A549 (cell line): Measurements from ENCODE around the gene SEPTIN12. TPM values are rescaled to one million over a fixed set of nuclear protein-coding genes. Genes with fewer than 3 reads are reported as not detected.

Source experiments
- ATAC-seq, 2 experiments: fragments of 200-7000 bp in 1 of 2; fragments of >200 bp in 1 of 2; cut with Nextera tagmentation in 1 of 2; cut with Tn5 transposase in 1 of 2; 3 replicates each; pipeline versions ENCODE4 v1.8.0 to v1.9.1; 2018 to 2020; ENCODE audit warnings: mild to moderate bottlenecking in 1 of 2, moderate library complexity in 1 of 2
- CTCF ChIA-PET: fragments of 300-600 bp; sonication (Branson Sonifier 250); formaldehyde crosslinking; extraction: SDS; loops from one replicate; lab custom pipeline; 2021; ENCODE audit warnings: antibody characterized with exemption, inconsistent platforms; lab: Yijun Ruan, JAX
- POLR2A ChIA-PET: fragments of 350-600 bp; formaldehyde crosslinking; extraction: SDS; loops from one replicate; lab custom pipeline; 2021; ENCODE audit warnings: antibody characterized with exemption, inconsistent platforms; lab: Yijun Ruan, JAX
- DNase-seq, 2 experiments: peaks; one replicate each; pipeline versions ENCODE4 v3.0.0 to v3.0.0-alpha.2; 2011 to 2016; ENCODE audit warnings: low read depth in 1 of 2, low spot score in 1 of 2
- FAIRE-seq: peaks from 2 replicates; lab custom pipeline; 2011; peaks lifted over from hg19 to GRCh38; lab: Jason Lieb, UNC
- H3K27ac ChIP-seq, 2 experiments: fragments of >200 bp; sonication (Bioruptor Twin); formaldehyde crosslinking; 3 replicates each; pipeline ENCODE4 v1.5.1; 2016 to 2017
- H3K4me1 ChIP-seq: fragments of >200 bp; sonication (Bioruptor Twin); formaldehyde crosslinking; 3 replicates; pipeline ENCODE4 v1.6.1; 2016
- H3K4me2 ChIP-seq: fragments of >200 bp; sonication (Bioruptor Twin); formaldehyde crosslinking; 3 replicates; pipeline ENCODE4 v1.6.1; 2016
- H3K4me3 ChIP-seq: fragments of >200 bp; sonication (Bioruptor Twin); formaldehyde crosslinking; 3 replicates; pipeline ENCODE4 v1.5.1; 2016
- H3K9me3 ChIP-seq: fragments of >200 bp; sonication (Bioruptor Twin); formaldehyde crosslinking; 3 replicates; pipeline ENCODE4 v1.6.1; 2016
- EHMT2 ChIP-seq: fragments of 200-600 bp; sonication (generic); IDR thresholded peaks from 2 replicates; pipeline ENCODE4 v1.6.1; 2016; ENCODE audit warnings: antibody characterized with exemption, low read depth, mild to moderate bottlenecking, moderate library complexity
- ESRRA ChIP-seq: fragments of 150-350 bp; IDR thresholded peaks from 2 replicates; pipeline ENCODE4 v1.6.1; 2014; ENCODE audit warnings: mild to moderate bottlenecking, low read length, borderline replicate concordance
- FOSL2 ChIP-seq, 2 experiments: fragments of 450-650 bp in 1 of 2; fragments of >200 bp in 1 of 2; sonication (Bioruptor Twin) in 1 of 2; formaldehyde crosslinking; IDR thresholded peaks; 2 replicates each; pipeline versions ENCODE4 v1.5.0 to v1.6.1; 2016 to 2020; ENCODE audit warnings: mild to moderate bottlenecking in 1 of 2, moderate library complexity in 1 of 2
- FOXS1 ChIP-seq: fragments of 250-450 bp; sonication (Bioruptor Pico); IDR thresholded peaks from 2 replicates; pipeline ENCODE4 v1.5.0; 2020; ENCODE audit warnings: mild to moderate bottlenecking, moderate library complexity
- GATA3 ChIP-seq: IDR thresholded peaks from 2 replicates; pipeline ENCODE4 v1.6.1; 2012; ENCODE audit warnings: borderline replicate concordance
- KDM1A ChIP-seq: fragments of 200-600 bp; sonication (generic); IDR thresholded peaks from 2 replicates; pipeline ENCODE4 v1.6.1; 2016; ENCODE audit warnings: low read depth, mild to moderate bottlenecking
- MAZ ChIP-seq: fragments of 150-350 bp; IDR thresholded peaks from 2 replicates; pipeline ENCODE4 v1.6.1; 2014; ENCODE audit warnings: antibody characterized with exemption, low read depth, low read length, borderline replicate concordance
- PHF8 ChIP-seq: fragments of 200-600 bp; sonication (generic); IDR thresholded peaks from 2 replicates; pipeline ENCODE4 v1.6.1; 2016; ENCODE audit warnings: low read depth, mild to moderate bottlenecking, antibody characterized with exemption, moderate library complexity, borderline replicate concordance
- POLR2A ChIP-seq: IDR thresholded peaks from 2 replicates; pipeline ENCODE4 v1.6.1; 2012; ENCODE audit warnings: mild to moderate bottlenecking, low read length
- RARB ChIP-seq: fragments of 250-450 bp; sonication (Bioruptor Pico); IDR thresholded peaks from 2 replicates; pipeline ENCODE4 v1.8.0; 2021; ENCODE audit warnings: mild to moderate bottlenecking, moderate library complexity
- RCOR1 ChIP-seq: fragments of 150-350 bp; IDR thresholded peaks from 2 replicates; pipeline ENCODE4 v1.6.1; 2014; ENCODE audit warnings: antibody characterized with exemption, low read length, low read depth
- ZFP36 ChIP-seq: fragments of 450-650 bp; IDR thresholded peaks from 2 replicates; pipeline ENCODE4 v1.6.1; 2014; ENCODE audit warnings: borderline replicate concordance; ENCODE audit not compliant: partially characterized antibody
- WGBS: methylation state at CpG from one replicate; pipeline ENCODE4 v1.1.6; 2017; ENCODE audit errors: missing lambda C conversion rate; 5-methylcytosine and 5-hydroxymethylcytosine counted together
- polyA plus RNA-seq, 4 experiments: library from polyadenylated mRNA; depleted of rRNA in 3 of 4; stranded (reverse); fragments of >200 nt; fragmentation: RNase III in 1 of 4; extraction: RNeasy Plus Mini Kit Qiagen cat#74134 plus additional on column Dnase treatment in 1 of 4; gene quantifications; 2 replicates in 3 of 4; 3 replicates in 1 of 4; pipeline ENCODE4 v1.2.3, GENCODE V29; 2011 to 2017
- TF ChIP-seq, protein P1 (sequence below): fragments of 250-450 bp; sonication (Bioruptor Pico); IDR thresholded peaks from 2 replicates; pipeline ENCODE4 v1.5.0; 2020; ENCODE audit warnings: low read depth, mild to moderate bottlenecking, moderate library complexity
- TF ChIP-seq, protein P2 (sequence below): fragments of 150-350 bp; IDR thresholded peaks from 2 replicates; pipeline ENCODE4 v1.6.1; 2014; ENCODE audit warnings: low read depth, mild to moderate bottlenecking, low read length
- TF ChIP-seq, protein P3 (sequence below): fragments of 250-450 bp; sonication (Bioruptor Pico); IDR thresholded peaks from 2 replicates; pipeline ENCODE4 v1.5.0; 2021; ENCODE audit warnings: mild to moderate bottlenecking, moderate library complexity, borderline replicate concordance
- TF ChIP-seq, protein P4 (sequence below): IDR thresholded peaks from 2 replicates; pipeline ENCODE4 v1.6.1; 2012; ENCODE audit warnings: low read depth, borderline replicate concordance

Gene SEPTIN12
- polyA plus RNA-seq, 2 of the 4 experiments (the other 2 are of a cell fraction) = 0.14 TPM; not detected in 1

DNA sequence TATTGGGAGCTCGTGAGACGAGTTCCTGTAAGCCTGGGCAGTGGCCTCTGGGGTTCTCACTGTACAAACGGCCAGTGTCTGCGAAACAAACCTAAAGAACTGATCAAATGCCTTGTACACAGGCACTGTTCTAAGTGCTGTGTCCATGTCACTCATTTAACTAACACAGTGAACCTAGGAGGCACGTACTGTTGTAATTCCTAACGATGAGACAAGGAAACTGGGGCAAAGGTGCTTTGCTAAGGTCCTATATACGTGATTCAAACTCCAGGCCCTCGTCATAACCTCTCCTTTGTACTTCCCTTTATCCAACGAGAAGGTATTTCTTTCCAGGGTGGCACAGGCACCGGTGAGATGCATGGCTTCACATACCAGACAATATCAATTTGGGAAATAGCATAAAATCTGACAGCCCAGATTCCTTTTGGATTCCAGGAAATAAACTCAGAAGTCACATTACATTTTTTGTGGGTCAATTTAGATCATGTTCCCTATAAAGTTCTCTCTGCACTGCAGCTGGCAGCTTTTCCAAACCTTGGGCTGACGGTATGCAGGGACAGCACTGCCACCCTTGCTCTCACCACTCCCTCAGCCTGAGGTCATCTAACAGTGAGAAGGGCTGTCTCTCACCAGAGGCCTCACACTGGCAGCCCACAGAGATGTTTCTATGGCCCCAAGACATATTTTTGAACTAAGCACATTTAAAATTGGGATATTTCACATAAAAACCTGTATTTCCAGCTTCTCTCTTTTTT, 40.6 kb upstream of the SEPTIN12 start:
- no peaks in the 10 kb centered on the region for H3K9me3 ChIP-seq
- DNase-seq = no peak
- POLR2A ChIA-PET = no interaction called here
- TF ChIP-seq ESRRA (no peak), POLR2A (no peak), GATA3 (no peak), FOXS1 (no peak), FOSL2 (IDR thresholded peaks at IDR 0.05) (no peak), FOSL2 (CRISPR knock-in tag; IDR thresholded peaks at IDR 0.05) (no peak)
- TF ChIP-seq, protein P1, sequence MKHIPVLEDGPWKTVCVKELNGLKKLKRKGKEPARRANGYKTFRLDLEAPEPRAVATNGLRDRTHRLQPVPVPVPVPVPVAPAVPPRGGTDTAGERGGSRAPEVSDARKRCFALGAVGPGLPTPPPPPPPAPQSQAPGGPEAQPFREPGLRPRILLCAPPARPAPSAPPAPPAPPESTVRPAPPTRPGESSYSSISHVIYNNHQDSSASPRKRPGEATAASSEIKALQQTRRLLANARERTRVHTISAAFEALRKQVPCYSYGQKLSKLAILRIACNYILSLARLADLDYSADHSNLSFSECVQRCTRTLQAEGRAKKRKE (CRISPR knock-in tag) = no peak
- TF ChIP-seq, all 56 proteins: peak for 0
- no peak overlapping the region for H3K27ac ChIP-seq
- CTCF ChIA-PET = interaction anchor here (0.8 to 1.0 kb wide), 2 partner anchors 8 to 128 kb away, joined by 3 to 5 read pairs; no protein-coding TSS in a partner anchor
- no peak for ATAC-seq
- no peak for FAIRE-seq
- no peak overlapping the region for H3K4me2 ChIP-seq
- no peaks in the 10 kb centered on the region for H3K4me1 ChIP-seq
- no peak overlapping the region for H3K4me3 ChIP-seq
- 90% methylated on average over 11 of the region's 11 CpGs for WGBS

DNA sequence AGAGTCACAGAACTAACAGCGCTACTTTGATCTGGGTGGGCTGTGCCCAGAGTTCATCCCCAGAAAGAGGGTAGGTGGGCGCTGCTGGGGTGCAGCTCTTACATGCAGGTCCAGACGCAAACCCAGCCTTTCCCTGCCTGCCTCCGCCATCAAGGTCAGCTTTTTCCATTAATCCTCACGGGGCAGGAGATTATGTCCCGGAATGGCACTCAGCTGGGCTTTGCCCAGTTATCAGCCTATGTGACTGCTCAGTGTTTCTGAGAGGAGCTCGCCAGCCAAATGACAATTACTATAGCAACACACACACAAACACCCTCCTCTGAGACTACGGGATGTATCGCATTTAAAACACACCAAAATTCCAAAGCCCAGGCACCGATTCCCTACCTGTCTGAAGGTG, 38.8 kb upstream of the SEPTIN12 start:
- Histone ChIP-seq H3K9me3 (no peaks in the 10 kb centered on the region), H3K4me3 (no peak overlapping the region), H3K4me1 (no peaks in the 10 kb centered on the region), H3K4me2 (no peak overlapping the region), H3K27ac (no peak overlapping the region)
- FAIRE-seq = no peak
- ChIA-PET CTCF (interaction anchor here (0.6 to 2.2 kb wide), 4 partner anchors 109 to 424 kb away, joined by 3 to 9 read pairs (median 4); partner anchors contain the start of gene PPL), POLR2A (no interaction called here)
- no peak for ATAC-seq
- 90% methylated on average over 8 of the region's 10 CpGs for WGBS
- no peak for DNase-seq
- TF ChIP-seq, protein P2, sequence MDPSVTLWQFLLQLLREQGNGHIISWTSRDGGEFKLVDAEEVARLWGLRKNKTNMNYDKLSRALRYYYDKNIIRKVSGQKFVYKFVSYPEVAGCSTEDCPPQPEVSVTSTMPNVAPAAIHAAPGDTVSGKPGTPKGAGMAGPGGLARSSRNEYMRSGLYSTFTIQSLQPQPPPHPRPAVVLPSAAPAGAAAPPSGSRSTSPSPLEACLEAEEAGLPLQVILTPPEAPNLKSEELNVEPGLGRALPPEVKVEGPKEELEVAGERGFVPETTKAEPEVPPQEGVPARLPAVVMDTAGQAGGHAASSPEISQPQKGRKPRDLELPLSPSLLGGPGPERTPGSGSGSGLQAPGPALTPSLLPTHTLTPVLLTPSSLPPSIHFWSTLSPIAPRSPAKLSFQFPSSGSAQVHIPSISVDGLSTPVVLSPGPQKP = no peak
- TF ChIP-seq RCOR1 = no peak
- TF ChIP-seq PHF8 = no peak
- no peak for TF ChIP-seq KDM1A
- TF ChIP-seq, protein P1 (CRISPR knock-in tag) = no peak

DNA sequence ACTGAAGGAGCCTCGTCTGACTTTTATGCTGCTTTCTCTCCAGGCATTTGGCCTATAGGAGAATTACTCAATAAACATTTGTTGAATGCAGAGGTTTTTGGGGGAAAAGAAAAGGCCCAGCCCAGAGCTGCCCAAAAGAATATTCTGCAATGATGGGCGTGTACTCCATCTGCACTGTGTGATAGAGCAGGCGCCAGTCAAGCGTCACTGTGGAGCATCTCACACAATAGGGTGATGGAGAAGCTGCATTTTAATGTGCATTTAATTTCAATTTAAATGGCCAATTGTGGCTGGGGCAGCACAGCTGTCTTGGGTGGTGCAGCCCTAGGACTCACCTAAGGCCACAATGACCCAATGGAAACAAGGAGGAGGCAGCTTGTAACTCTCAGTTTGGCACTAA, 38.4 kb upstream of the SEPTIN12 start:
- FAIRE-seq = no peak
- WGBS = 96% methylated on average over 4 of the region's 4 CpGs
- Histone ChIP-seq H3K4me1 (no peaks in the 10 kb centered on the region), H3K9me3 (no peaks in the 10 kb centered on the region), H3K4me3 (no peak overlapping the region), H3K4me2 (no peak overlapping the region)
- CTCF ChIA-PET = interaction anchor here (0.9 to 2.2 kb wide), 3 partner anchors 110 to 424 kb away, joined by 3 to 9 read pairs (median 4); partner anchors contain the start of gene PPL
- ATAC-seq = no peak
- no peak for DNase-seq
- TF ChIP-seq FOXS1 = no peak
- TF ChIP-seq RARB (CRISPR knock-in tag) = no peak
- no peak for TF ChIP-seq KDM1A
- no peak for TF ChIP-seq MAZ
- TF ChIP-seq, protein P3, sequence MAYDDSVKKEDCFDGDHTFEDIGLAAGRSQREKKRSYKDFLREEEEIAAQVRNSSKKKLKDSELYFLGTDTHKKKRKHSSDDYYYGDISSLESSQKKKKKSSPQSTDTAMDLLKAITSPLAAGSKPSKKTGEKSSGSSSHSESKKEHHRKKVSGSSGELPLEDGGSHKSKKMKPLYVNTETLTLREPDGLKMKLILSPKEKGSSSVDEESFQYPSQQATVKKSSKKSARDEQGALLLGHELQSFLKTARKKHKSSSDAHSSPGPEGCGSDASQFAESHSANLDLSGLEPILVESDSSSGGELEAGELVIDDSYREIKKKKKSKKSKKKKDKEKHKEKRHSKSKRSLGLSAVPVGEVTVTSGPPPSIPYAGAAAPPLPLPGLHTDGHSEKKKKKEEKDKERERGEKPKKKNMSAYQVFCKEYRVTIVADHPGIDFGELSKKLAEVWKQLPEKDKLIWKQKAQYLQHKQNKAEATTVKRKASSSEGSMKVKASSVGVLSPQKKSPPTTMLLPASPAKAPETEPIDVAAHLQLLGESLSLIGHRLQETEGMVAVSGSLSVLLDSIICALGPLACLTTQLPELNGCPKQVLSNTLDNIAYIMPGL (CRISPR knock-in tag) = no peak
- TF ChIP-seq EHMT2 = no peak
- no peak for TF ChIP-seq ZFP36
- TF ChIP-seq, protein P4, sequence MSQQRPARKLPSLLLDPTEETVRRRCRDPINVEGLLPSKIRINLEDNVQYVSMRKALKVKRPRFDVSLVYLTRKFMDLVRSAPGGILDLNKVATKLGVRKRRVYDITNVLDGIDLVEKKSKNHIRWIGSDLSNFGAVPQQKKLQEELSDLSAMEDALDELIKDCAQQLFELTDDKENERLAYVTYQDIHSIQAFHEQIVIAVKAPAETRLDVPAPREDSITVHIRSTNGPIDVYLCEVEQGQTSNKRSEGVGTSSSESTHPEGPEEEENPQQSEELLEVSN = no peak
- TF ChIP-seq, all 56 proteins: peak for 0
- POLR2A ChIA-PET = interaction anchor here (0.7 kb wide), 1 partner anchor 10 kb away, joined by 3 read pairs; no protein-coding TSS in a partner anchor
- H3K27ac ChIP-seq = no peak overlapping the region
